Neutrophil (primary cell): ENCODE data around the gene NKX1-2.

ENCODE experiments used
- H3K27ac ChIP-seq: fragments of 200-600 bp; sonication (generic); 2 replicates; pipeline ENCODE4 v1.5.1; 2016; ENCODE audit warnings: mild to moderate bottlenecking, moderate library complexity
- H3K27me3 ChIP-seq: fragments of 200-600 bp; sonication (generic); 2 replicates; pipeline ENCODE4 v1.6.0; 2016; ENCODE audit warnings: mild to moderate bottlenecking
- H3K36me3 ChIP-seq: fragments of 200-600 bp; sonication (generic); 2 replicates; pipeline ENCODE4 v1.5.1; 2017
- H3K4me1 ChIP-seq, 2 experiments: fragments of 200-600 bp in 1 of 2; sonication (generic) in 1 of 2; 1 replicate in 1 of 2; 2 replicates in 1 of 2; pipeline versions ENCODE4 v1.5.1 to v1.6.1; 2013 to 2016; ENCODE audit warnings: low read depth in 1 of 2, low read length in 1 of 2, mild to moderate bottlenecking in 1 of 2, moderate library complexity in 1 of 2; ENCODE audit not compliant: control insufficient read depth in 1 of 2, insufficient read depth in 1 of 2
- H3K4me3 ChIP-seq, 2 experiments: fragments of 200-600 bp in 1 of 2; sonication (generic) in 1 of 2; 1 replicate in 1 of 2; 2 replicates in 1 of 2; pipeline ENCODE4 v1.5.1; 2013 to 2016; ENCODE audit warnings: low read depth in 1 of 2, low read length in 1 of 2, mild to moderate bottlenecking in 1 of 2, moderate library complexity in 1 of 2
- H3K9me3 ChIP-seq: fragments of 200-600 bp; sonication (generic); 2 replicates; pipeline ENCODE4 v1.5.1; 2016
- CTCF ChIP-seq: fragments of 200-600 bp; sonication (generic); IDR thresholded peaks from 2 replicates; pipeline ENCODE4 v1.5.1; 2016; ENCODE audit warnings: antibody characterized with exemption

The NKX1-2 gene

GRCh38 chr10:124468624-124469023, 18.8 kb upstream of the NKX1-2 start:
- Histone ChIP-seq H3K4me3 (no peak overlapping the region), H3K9me3 (no peaks in the 10 kb centered on the region), H3K36me3 (no peaks in the 10 kb centered on the region), H3K4me1 (peaks cover 5 to 8% of the 10 kb centered on the region in 2 experiments), H3K27ac (no peak overlapping the region), H3K27me3 (no peaks in the 10 kb centered on the region)
- no peak for TF ChIP-seq CTCF

GRCh38 chr10:124467165-124467564, 17.3 kb upstream of the NKX1-2 start:
- no peaks in the 10 kb centered on the region for H3K36me3 ChIP-seq
- no peak for TF ChIP-seq CTCF
- H3K4me3 ChIP-seq, result no peak overlapping the region
- no peak overlapping the region for H3K27ac ChIP-seq
- no peaks in the 10 kb centered on the region for H3K9me3 ChIP-seq
- no peaks in the 10 kb centered on the region for H3K27me3 ChIP-seq
- peaks cover 10 to 12% of the 10 kb centered on the region in 2 experiments for H3K4me1 ChIP-seq

GRCh38 chr10:124465777-124466488, 16.1 kb upstream of the NKX1-2 start:
- no peak for TF ChIP-seq CTCF
- Histone ChIP-seq H3K36me3 (no peaks in the 10 kb centered on the region), H3K27me3 (no peaks in the 10 kb centered on the region), H3K27ac (no peak overlapping the region), H3K9me3 (no peaks in the 10 kb centered on the region), H3K4me3 (no peak overlapping the region), H3K4me1 (peaks cover 15 to 20% of the 10 kb centered on the region in 2 experiments)

DNA sequence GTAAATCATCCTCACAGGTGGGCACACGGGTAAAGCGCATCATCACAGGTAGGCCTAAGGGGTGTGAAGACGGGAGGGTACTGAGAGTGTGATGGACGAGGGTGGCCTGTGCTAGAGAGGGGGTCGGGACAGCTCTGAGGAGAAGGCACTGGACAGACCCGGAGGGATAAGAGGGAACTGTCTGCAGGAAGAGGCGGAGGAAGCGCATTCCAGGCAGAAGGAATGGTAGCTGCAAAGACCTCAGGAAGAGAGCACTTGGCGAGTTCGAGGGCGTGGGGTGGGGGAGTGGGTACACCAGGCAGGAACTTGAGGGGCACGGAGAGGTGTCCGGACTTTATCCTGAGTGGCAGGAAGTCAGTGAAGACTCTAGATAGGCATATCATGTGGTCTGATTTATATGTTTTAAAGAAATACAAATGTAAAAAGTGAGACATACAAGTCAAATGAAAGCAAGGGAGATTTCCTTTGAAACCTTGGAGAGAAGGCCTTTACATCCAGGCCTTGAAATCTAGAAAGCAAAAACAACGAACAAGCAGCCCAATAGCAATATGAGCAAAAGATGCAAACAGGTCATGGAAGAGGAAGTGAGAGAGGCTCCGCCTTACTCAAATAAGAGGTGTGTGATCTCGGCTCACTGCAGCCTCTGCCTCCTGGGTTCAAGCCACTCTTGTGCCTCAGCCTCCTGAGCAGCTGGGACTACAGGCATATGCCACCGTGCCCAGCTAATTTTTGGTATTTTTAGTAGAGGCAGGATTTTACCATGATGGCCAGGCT, 15.4 kb upstream of the NKX1-2 start:
- Histone ChIP-seq H3K27me3 (no peaks in the 10 kb centered on the region), H3K9me3 (no peaks in the 10 kb centered on the region), H3K4me1 (peaks cover 15 to 20% of the 10 kb centered on the region in 2 experiments), H3K27ac (no peak overlapping the region), H3K4me3 (no peak overlapping the region), H3K36me3 (no peaks in the 10 kb centered on the region)
- no peak for TF ChIP-seq CTCF

DNA sequence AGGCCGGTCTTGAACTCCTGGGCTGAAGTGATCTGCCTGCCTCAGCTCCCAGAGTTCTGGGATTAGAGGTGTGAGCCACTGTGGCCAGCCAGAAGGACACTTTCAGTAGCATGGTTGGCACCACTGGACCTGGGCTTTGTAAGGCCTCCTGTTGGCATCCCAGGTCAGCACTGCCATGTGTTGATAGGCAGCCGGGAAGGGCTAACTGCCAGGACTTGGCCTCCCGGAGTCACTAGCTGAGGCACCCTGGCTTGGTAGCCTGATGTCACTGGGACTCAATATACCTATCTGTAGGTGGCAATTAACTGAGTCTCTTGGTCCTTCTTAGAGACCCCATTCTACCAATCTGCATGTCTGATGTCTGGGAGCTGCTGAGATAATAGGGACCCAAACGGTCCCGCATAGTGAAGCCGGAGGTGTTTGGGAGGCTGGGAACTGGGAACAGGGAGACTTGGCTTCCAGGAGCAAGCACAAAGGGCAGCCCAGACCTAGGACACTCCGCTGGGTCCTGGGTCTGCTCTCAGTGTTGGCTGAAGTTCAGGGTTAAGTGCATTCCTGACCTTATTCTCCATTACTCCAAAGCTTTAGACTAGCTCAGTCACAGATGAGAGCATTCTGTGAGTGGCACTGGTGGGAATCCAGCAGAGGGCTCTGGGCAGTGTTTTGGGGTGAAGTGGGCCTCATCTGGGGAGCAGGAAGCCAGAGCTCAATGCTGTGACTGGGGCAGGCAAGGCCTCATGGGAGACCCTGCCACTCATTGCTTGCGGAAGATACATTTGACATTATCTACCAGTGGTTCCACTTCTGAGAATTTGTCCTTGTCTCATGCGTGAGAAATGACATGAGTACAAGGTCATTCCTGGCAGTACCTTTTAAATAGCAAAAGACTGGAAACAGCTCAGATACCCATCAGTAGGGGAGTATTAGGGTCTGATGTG, 14.5 kb upstream of the NKX1-2 start:
- H3K27ac ChIP-seq, result no peak overlapping the region
- H3K4me3 ChIP-seq, result no peak overlapping the region
- no peaks in the 10 kb centered on the region for H3K36me3 ChIP-seq
- H3K9me3 ChIP-seq, result no peaks in the 10 kb centered on the region
- peaks cover 15 to 20% of the 10 kb centered on the region in 2 experiments for H3K4me1 ChIP-seq
- H3K27me3 ChIP-seq, result no peaks in the 10 kb centered on the region
- TF ChIP-seq CTCF, result no peak
